Endothelial cell of umbilical vein (primary cell): ENCODE results near the gene RASGRP4.

Experiments
- CTCF ChIP-seq, 2 donors: IDR thresholded peaks; 1 replicate in 1 of 2; 2 replicates in 1 of 2; pipeline ENCODE4 v1.5.1; 2011; ENCODE audit warnings: low read length in 2 of 2, mild to moderate bottlenecking in 2 of 2, moderate library complexity in 2 of 2, control low read depth in 1 of 2, inconsistent platforms in 1 of 2, low read depth in 1 of 2; ENCODE audit not compliant: insufficient read depth in 1 of 2; ENCODE audit errors: extremely low read depth in 1 of 2
- EZH2 ChIP-seq: IDR thresholded peaks from 2 replicates; pipeline ENCODE4 v1.6.1; 2012; ENCODE audit warnings: borderline replicate concordance, low read depth, mild to moderate bottlenecking, moderate library complexity, low read length, inconsistent platforms; ENCODE audit not compliant: severe bottlenecking
- FOS ChIP-seq: IDR thresholded peaks from 2 replicates; pipeline ENCODE4 v1.6.1; 2011; ENCODE audit warnings: mild to moderate bottlenecking, low read length, moderate library complexity, borderline replicate concordance; ENCODE audit not compliant: insufficient read depth
- JUN ChIP-seq: IDR thresholded peaks from 2 replicates; pipeline ENCODE4 v1.6.1; 2011; ENCODE audit warnings: borderline replicate concordance, low read depth; ENCODE audit not compliant: insufficient read length, insufficient read depth
- MAX ChIP-seq: IDR thresholded peaks from 2 replicates; pipeline ENCODE4 v1.6.1; 2011; ENCODE audit not compliant: insufficient read depth, insufficient read length
- POLR2A ChIP-seq: IDR thresholded peaks from 2 replicates; pipeline ENCODE4 v1.6.1; 2012; ENCODE audit warnings: low read depth, mild to moderate bottlenecking, control low read depth, low read length

GRCh38 chr19:38452430-38453366 is 26.7 kb upstream of the RASGRP4 start:
- TF ChIP-seq POLR2A (no peak), CTCF (IDR thresholded peaks at IDR 0.05; ENCODE audit: extremely low read depth in 1 of 2, insufficient read depth in 1 of 2, low read depth in 1 of 2, low read length in 2 of 2) (no peak), MAX (no peak), JUN (no peak), FOS (no peak), EZH2 (no peak)
